Measurements from ENCODE around the gene PUS1. TPM values are rescaled to one million over a fixed set of nuclear protein-coding genes. Genes with fewer than 3 reads are reported as not detected.
A peak's percentile ranks its signal among the peaks of the same experiment; 100 is the strongest.

Gene PUS1
- total RNA-seq, 1 donor from 2014 or later, result 7.7 TPM

DNA sequence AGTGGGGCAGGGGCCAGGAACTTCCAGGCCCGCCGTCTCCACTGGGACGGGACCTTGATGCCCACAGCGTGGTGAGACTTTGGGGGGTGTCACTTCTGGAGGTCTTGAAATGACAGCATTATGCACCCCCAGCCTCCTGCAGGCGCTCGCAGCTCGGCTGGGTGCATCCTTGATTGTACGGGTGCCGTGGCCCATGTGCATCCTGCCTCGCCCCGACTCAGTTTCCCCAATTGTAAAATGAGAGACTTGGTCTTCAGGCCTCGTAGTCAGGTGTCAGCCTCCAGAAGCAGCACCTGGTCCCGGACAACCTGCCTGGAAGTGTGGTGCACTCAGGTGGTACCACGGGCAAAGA is 8.9 kb upstream of the PUS1 start:
- no peak for DNase-seq
- no peak overlapping the region for H3K4me3 ChIP-seq
- intact Hi-C loops (cut with micrococcal nuclease), result no loop called here
- H3K27me3 ChIP-seq (ENCODE audit: low read depth), result no peaks in the 10 kb centered on the region
- no peaks in the 10 kb centered on the region for H3K9me3 ChIP-seq (replicated peaks)
- H3K4me1 ChIP-seq, result peaks cover 53% of the 10 kb centered on the region
- H3K27ac ChIP-seq (replicated peaks), result peak overlapping the region; percentile 87
- peaks cover 65% of the 10 kb centered on the region for H3K36me3 ChIP-seq
- TF ChIP-seq, protein P1, sequence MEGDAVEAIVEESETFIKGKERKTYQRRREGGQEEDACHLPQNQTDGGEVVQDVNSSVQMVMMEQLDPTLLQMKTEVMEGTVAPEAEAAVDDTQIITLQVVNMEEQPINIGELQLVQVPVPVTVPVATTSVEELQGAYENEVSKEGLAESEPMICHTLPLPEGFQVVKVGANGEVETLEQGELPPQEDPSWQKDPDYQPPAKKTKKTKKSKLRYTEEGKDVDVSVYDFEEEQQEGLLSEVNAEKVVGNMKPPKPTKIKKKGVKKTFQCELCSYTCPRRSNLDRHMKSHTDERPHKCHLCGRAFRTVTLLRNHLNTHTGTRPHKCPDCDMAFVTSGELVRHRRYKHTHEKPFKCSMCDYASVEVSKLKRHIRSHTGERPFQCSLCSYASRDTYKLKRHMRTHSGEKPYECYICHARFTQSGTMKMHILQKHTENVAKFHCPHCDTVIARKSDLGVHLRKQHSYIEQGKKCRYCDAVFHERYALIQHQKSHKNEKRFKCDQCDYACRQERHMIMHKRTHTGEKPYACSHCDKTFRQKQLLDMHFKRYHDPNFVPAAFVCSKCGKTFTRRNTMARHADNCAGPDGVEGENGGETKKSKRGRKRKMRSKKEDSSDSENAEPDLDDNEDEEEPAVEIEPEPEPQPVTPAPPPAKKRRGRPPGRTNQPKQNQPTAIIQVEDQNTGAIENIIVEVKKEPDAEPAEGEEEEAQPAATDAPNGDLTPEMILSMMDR (IDR thresholded peaks at IDR 0.05; ENCODE audit: borderline replicate concordance), result no peak

DNA sequence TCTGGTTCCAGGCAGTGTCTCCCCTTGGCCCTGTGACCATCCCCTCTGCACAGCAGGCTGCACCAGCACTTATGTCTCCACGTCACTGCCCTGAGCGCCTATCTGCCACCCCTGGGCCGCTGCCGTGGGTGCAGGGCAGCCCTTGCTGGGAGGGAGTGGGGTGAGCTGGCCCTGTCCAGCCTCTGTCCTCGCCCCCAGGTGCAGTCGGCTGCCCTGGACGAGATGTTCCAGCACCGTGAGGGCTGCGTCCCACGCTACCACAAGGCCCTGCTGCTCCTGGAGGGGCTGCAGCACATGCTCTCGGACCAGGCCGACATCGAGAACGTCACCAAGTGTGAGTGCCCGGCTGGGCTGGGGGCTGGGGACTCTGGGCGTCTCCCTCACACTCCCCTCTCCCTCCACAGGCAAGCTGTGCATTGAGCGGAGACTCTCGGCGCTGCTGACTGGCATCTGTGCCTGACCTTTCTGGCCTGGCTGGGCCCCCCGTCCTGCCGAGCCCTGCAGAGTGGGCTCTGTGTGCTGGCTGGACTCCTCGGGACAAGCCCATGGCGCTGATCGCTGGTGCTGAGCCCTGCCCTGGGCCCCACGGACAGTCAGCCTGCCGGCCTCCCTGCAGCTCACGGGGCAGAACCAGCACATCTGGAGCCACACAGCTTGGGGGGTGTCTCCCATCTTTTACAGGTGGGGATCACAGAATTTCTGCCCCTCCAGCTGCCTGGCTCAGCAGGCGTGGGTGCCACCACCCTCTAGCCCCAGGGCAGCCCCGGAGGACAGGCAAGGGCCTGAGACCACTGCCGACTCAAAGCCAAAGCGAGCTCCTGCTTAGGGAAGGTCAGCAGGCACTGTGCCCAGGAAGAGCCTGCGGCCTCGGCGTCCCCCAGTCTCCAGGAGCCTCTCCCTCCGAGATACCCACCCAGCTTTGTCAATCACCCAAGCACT is 7.9 kb upstream of the PUS1 start:
- peak overlapping the region; percentile 87 for H3K27ac ChIP-seq (replicated peaks)
- DNase-seq, result peak; percentile 58

DNA sequence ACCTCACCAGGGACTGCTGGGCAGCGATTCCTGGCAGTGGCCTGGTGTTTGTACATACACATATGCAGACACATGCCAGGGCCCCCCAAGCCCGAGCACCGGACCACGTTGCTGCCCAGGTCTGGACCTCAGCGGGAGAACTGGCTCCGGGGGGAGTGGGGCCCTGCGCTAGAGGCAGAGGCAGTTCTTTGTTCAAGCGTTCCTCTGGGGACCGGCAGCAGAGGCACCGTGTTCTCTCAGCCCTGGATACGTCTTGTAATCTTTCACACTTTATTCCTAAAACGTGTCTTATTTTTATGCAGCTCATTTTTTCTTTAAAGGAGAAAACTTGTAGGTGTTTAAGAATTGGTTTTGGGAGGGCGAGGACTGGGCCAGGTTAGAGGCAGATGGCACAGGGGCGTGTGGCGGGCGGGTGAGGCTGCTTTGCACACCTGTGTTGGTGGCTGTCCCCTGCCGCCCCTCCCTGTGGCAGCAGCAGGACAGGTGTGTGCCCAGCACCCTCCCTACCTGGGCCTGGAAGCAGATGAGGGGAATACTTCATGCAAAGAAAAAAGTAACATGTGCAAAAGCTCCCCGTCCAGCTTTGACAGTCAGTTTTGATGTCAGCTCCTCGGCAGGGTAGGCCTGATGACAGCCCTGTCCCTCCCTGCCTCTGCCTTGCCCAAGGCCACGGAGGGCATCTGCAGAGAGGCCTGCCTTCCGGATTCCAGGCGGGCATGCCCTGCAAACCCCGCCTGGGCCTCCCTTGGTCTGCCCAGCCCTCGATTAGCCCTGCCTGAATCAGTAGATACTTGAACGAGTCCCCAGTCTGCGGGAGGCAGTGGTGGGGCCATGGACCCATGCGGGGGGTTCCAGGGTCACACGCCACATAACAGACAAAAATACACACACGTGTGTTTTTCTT is 7.0 kb upstream of the PUS1 start:
- H3K27ac ChIP-seq (replicated peaks), result peak overlapping the region; percentile 87
- H3K9me3 ChIP-seq (replicated peaks), result no peaks in the 10 kb centered on the region
- peaks cover 53% of the 10 kb centered on the region for H3K4me1 ChIP-seq
- H3K4me3 ChIP-seq, result no peak overlapping the region
- DNase-seq, result peak; percentile 58
- H3K27me3 ChIP-seq (ENCODE audit: low read depth), result no peaks in the 10 kb centered on the region
- intact Hi-C loops (cut with micrococcal nuclease), result no loop called here
- TF ChIP-seq, protein P1 (IDR thresholded peaks at IDR 0.05; ENCODE audit: borderline replicate concordance), result no peak
- H3K36me3 ChIP-seq, result peaks cover 48% of the 10 kb centered on the region

More for the DNA sequence above, 7.9 kb upstream of the PUS1 start:
- no peak overlapping the region for H3K4me3 ChIP-seq
- peaks cover 55% of the 10 kb centered on the region for H3K36me3 ChIP-seq
- TF ChIP-seq, protein P1 (IDR thresholded peaks at IDR 0.05; ENCODE audit: borderline replicate concordance), result no peak
- no peaks in the 10 kb centered on the region for H3K27me3 ChIP-seq (ENCODE audit: low read depth)
- H3K9me3 ChIP-seq (replicated peaks), result no peaks in the 10 kb centered on the region
- H3K4me1 ChIP-seq, result peaks cover 53% of the 10 kb centered on the region
- intact Hi-C loops (cut with micrococcal nuclease), result no loop called here

DNA sequence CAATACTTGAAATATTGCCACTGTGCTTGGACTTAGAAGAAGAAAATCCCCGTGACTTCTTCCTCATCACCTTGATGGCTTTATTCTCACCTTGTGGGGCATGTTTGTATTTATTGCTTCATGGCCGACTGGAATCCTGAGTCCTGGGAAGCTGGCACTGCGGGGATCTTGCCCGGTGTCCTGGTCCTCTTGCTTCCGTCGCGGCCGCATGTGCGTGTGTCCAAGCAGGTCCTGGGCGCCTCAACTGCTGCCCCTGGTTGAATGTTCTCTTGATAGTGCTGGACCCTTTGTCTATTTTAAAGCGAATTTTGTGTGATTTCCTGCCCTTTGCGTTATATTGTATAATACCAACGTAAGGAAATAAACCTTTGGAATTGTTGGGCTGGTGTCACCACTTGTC is 6.3 kb upstream of the PUS1 start:
- no peak overlapping the region for H3K4me3 ChIP-seq
- TF ChIP-seq, protein P1 (IDR thresholded peaks at IDR 0.05; ENCODE audit: borderline replicate concordance), result no peak
- H3K36me3 ChIP-seq, result peaks cover 42% of the 10 kb centered on the region
- intact Hi-C loops (cut with micrococcal nuclease), result no loop called here
- no peak for DNase-seq
- H3K27ac ChIP-seq (replicated peaks), result peak overlapping the region; percentile 87
- H3K9me3 ChIP-seq (replicated peaks), result no peaks in the 10 kb centered on the region
- H3K27me3 ChIP-seq (ENCODE audit: low read depth), result no peaks in the 10 kb centered on the region
- peaks cover 54% of the 10 kb centered on the region for H3K4me1 ChIP-seq

DNA sequence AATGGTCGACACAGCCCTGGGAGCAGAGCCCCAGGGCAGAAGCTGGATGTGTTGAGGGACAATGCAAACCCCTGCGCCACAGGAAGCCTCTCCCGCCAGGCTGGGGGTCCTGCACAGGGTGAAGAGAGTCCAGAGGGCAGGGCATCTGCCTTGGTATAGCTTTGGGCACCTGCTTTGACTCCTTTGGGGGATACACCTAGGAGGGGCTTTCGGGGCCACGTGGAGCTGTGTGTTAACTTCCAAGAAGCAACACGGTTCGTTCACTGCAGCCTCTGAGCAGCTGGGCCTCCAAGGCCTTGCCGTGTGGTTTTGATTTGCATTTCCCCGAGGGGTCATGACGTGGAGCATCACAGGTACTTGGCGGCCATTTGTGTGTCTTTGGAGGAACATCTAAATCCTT is 5.8 kb upstream of the PUS1 start:
- Histone ChIP-seq H3K4me1 (peaks cover 59% of the 10 kb centered on the region), H3K27ac (replicated peaks) (peak overlapping the region; percentile 87), H3K36me3 (peaks cover 41% of the 10 kb centered on the region), H3K9me3 (replicated peaks) (no peaks in the 10 kb centered on the region), H3K4me3 (no peak overlapping the region), H3K27me3 (ENCODE audit: low read depth) (no peaks in the 10 kb centered on the region)
- no peak for DNase-seq
- TF ChIP-seq, protein P1 (IDR thresholded peaks at IDR 0.05; ENCODE audit: borderline replicate concordance), result no peak
- intact Hi-C loops (cut with micrococcal nuclease), result no loop called here

Data from left ventricle myocardium inferior (tissue), 1 donor.